GM06990 (cell line): ENCODE measurements around the gene YWHAG.
"Not testable (repeated sequence)": the region's sequence is repeated elsewhere in the genome, so short reads cannot be mapped to it uniquely, and the experiment has no call there.

Experiments used
- DNase-seq: peaks from one replicate; pipeline ENCODE4 v3.0.0-alpha.2; 2011; ENCODE audit not compliant: insufficient read length; ENCODE audit errors: extremely low read depth
- H3K27me3 ChIP-seq: replicated peaks from 2 replicates; pipeline ENCODE4 v1.6.0; 2011; ENCODE audit warnings: low read length; ENCODE audit not compliant: control insufficient read depth, insufficient read depth
- H3K36me3 ChIP-seq: 2 replicates; pipeline ENCODE4 v1.5.1; 2011; ENCODE audit warnings: low read length; ENCODE audit not compliant: control insufficient read depth, insufficient read depth
- H3K4me3 ChIP-seq: replicated peaks from 2 replicates; pipeline ENCODE4 v1.5.1; 2011; ENCODE audit warnings: low read depth, mild to moderate bottlenecking, control low read depth, low read length
- CTCF ChIP-seq: IDR thresholded peaks from 2 replicates; pipeline ENCODE4 v1.5.1; 2011; ENCODE audit warnings: low read length, control low read depth, mild to moderate bottlenecking, inconsistent platforms; ENCODE audit not compliant: insufficient read depth, poor library complexity, severe bottlenecking

Gene YWHAG

GRCh38 chr7:76358481-76359110 lies at the start of gene YWHAG:
YWHAG (minus strand) TSS chr7:76358991; CDS start chr7:76358808, 183 bp downstream.
- peaks cover 2% of the 10 kb centered on the region for H3K36me3 ChIP-seq

GRCh38 chr7:76408121-76408560 lies 49.4 kb upstream of the YWHAG start:
- H3K36me3 ChIP-seq, result no peaks in the 10 kb centered on the region
- no peak overlapping the region for H3K4me3 ChIP-seq
- H3K27me3 ChIP-seq, result no peaks in the 10 kb centered on the region; the same call in 1 of the 2 replicates
- no peak for TF ChIP-seq CTCF
- DNase-seq, result no peak

More at GRCh38 chr7:76358481-76359110, at the start of gene YWHAG:
- TF ChIP-seq CTCF, result no peak
- peak; percentile 93 for DNase-seq
- Histone ChIP-seq H3K4me3 (peak within 1 kb of the TSS; percentile 93), H3K27me3 (no peaks in the 10 kb centered on the region)

DNA sequence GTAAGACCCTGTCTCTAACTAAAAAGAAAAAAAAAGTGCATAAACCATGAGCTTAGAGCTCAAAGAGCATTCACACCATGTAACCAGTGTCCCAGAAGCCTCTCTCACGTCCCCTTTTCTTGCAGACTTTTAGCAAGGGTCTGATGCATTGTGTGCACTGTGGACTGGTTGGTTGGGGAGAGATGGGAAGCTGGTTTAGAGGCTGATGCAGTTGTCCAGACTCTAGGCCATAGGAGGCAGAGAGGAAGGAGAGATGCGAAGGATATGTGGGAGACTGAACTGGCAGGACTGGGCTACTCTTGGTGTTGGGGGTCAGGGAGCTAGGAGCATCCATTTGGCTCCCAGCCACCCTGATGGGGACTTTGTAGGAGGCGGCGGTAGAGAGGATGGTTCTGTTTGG lies 48.9 kb upstream of the YWHAG start:
- H3K27me3 ChIP-seq, result no peaks in the 10 kb centered on the region; the same call in 1 of the 2 replicates
- DNase-seq, result no peak
- H3K36me3 ChIP-seq, result no peaks in the 10 kb centered on the region
- H3K4me3 ChIP-seq, result no peak overlapping the region
- TF ChIP-seq CTCF, result no peak

DNA sequence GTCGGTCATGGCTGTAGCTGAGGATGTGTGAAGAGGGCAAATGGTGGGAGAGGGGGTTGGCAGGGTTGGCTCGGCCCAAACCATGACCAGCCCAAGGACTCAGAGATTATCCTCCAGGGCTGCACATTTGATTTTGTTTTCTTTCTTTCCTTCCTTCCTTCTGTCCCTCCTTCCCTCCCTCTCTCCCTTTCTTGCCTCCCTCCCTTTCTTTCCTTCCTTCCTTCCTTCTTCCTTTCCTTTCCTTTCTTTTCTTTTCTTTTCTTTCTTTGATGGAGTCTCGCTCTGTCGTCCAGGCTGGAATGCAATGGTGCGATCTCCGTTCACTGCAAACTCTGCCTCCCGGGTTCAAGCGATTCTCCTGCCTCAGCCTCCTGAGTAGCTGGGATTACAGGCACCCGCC lies 46.9 kb upstream of the YWHAG start:
- Histone ChIP-seq H3K27me3 (no peaks in the 10 kb centered on the region; the same call in 1 of the 2 replicates), H3K36me3 (no peaks in the 10 kb centered on the region), H3K4me3 (no peak overlapping the region)
- no peak for DNase-seq
- no peak for TF ChIP-seq CTCF

GRCh38 chr7:76403780-76404494 lies 45.1 kb upstream of the YWHAG start:
- H3K36me3 ChIP-seq, result no peaks in the 10 kb centered on the region
- no peak for TF ChIP-seq CTCF
- DNase-seq, result no peak
- H3K4me3 ChIP-seq, result no peak overlapping the region
- H3K27me3 ChIP-seq, result no peaks in the 10 kb centered on the region; the same call in 1 of the 2 replicates

DNA sequence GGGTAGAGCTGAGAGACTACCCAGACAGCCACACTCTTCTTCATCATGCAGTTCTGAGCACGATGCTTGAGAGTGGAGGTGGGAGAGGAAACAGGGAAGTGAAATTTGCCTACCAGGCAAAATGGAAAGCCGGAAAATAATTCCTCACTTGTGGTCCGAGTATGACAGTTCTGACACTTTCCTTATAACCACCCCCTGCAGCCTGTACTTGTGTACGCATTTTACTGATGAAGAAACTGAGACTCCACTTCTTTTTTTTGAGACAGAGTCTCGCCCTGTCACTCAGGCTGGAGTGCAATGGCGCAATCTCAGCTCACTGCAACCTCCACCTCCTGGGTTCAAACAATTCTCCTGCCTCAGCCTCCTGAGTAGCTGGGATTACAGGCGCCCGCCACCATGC lies 44.3 kb upstream of the YWHAG start:
- not testable (repeated sequence) for DNase-seq, H3K36me3 ChIP-seq, H3K27me3 ChIP-seq, H3K4me3 ChIP-seq
